HG03196 (cell line): Measurements from ENCODE around the gene PTPRK.
A peak's percentile ranks its signal among the peaks of the same experiment; 100 is the strongest.
"Not testable (repeated sequence)": the region's sequence is repeated elsewhere in the genome, so short reads cannot be mapped to it uniquely, and the experiment has no call there.

Experiments
- ATAC-seq: cut with Tn5 transposase; IDR thresholded peaks from one replicate; pipeline ENCODE4 v1.9.1; 2021; ENCODE audit not compliant: unreplicated experiment

Gene PTPRK

GRCh38 chr6:128446497-128446896 lies 73.9 kb downstream of the PTPRK start:
- ATAC-seq: no peak

- no peak for ATAC-seq
Observed at GRCh38 chr6:128443553-128443952, 76.8 kb downstream of the PTPRK start.

DNA sequence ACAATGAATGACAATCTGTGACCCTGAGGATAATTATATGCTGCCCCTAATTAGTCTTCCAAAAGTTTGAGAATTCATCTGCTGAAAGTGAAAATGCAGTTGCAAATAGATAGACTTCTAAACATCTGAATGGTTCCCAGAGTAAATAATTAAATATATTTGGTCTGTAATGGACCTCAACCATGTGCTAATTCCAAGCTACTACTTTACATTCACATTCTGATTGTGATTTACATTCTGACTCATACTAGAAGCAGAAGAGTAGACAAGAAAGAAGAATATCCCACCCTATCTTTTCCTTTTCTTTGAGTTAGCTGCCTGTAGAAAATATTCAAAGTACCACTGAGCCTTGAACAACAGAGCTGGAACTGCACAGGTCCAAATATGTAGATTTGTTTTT lies 80.8 kb downstream of the PTPRK start:
- no peak for ATAC-seq

GRCh38 chr6:128438393-128438792 lies 82.0 kb downstream of the PTPRK start:
- no peak for ATAC-seq

DNA sequence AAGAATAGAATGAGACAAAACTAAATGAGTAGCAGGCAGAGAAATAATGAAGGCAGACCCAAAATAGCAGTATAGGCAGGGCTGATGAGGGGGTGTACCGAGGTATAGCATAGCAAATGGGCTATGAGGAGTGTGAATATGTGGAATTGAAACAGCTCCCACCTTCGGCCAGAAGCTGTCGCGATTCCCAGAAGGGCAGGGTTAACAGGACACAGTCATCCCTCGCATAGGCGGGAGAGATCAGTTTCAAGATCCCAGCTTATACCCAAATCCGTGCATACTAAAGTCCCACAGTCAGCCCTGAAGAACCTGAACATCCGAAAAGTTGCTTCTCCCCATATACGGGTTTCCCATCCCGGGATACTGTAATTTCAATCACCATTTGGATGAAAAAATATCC lies 82.7 kb downstream of the PTPRK start:
- ATAC-seq: no peak

GRCh38 chr6:128434752-128435151 lies 85.6 kb downstream of the PTPRK start:
- ATAC-seq: not testable (repeated sequence)

DNA sequence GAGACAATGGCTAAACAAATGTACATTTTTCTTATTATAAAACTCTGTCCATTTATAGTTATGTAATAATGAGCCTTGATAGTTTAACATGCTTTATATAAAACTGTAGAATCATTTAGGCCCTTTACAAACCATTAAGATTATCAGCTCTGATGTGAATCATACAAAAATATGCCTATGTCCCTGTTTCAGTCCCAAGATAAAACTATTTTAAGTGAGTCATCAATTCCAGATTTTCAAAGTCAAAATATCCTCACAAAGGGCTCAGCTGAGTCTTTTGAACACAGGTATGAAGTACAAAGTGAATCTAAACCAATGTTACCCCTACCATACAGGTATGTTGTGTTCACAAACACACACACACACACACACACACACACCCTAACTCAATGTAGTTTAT lies 88.0 kb downstream of the PTPRK start:
- ATAC-seq: no peak

- no peak for ATAC-seq
Observed at GRCh38 chr6:128427139-128427538, 93.3 kb downstream of the PTPRK start.

DNA sequence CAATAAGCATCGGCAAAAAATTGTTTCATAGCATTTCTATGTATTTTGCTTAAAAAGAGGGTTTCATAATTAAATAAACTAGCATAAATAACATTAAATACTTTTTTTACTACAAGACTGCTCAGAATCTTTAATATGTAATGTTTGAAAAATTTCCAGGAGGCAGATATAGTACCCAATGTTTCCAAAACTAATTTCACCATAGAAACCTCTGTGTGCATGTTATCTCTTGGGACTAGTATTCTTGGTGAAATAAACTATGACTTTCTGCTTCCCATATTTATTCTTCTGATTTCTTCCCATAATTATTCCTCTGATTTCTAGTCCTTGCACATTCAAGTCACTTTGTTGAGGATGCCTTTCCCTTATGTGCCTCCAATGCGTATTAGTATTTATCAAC lies 94.5 kb downstream of the PTPRK start:
- no peak for ATAC-seq

DNA sequence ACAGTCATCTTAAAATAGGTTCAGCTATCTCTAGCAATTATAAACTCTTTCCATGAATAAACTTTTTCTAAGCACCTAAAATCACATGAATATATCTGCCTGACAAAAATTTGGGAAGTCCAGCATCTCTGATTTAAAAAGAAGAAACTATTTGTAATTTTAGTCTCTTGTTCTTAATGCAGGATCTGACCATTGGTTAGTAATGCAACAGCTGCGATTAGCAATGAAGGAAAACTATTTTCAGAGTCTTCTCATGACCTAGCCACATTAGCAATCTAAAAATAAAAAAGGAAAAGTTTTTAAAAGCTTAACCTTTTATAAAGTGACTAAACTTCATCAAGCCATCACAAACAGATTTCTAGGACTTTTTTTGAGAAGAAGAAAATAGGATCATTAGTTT lies 97.5 kb downstream of the PTPRK start:
- ATAC-seq: no peak

DNA sequence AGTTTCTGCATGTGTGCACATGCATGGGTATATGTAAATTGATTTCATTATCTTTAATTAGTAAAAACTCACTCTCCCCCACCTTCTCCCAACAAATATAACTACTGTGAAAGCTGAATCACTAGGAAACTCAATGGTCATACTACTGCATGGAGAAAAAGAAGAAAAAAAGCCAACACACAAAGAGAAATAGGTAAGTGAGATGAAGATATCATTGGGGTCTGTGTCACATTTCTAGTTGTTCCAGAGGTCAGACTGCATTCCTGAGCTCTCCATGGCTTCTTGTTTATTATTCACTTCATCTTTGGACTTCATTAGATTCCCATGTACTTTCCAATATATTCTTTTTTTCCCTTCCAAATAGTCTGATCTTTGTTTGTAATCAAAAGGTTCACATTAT lies 98.2 kb downstream of the PTPRK start:
- ATAC-seq: no peak

GRCh38 chr6:128421788-128422187 lies 98.6 kb downstream of the PTPRK start:
- no peak for ATAC-seq

DNA sequence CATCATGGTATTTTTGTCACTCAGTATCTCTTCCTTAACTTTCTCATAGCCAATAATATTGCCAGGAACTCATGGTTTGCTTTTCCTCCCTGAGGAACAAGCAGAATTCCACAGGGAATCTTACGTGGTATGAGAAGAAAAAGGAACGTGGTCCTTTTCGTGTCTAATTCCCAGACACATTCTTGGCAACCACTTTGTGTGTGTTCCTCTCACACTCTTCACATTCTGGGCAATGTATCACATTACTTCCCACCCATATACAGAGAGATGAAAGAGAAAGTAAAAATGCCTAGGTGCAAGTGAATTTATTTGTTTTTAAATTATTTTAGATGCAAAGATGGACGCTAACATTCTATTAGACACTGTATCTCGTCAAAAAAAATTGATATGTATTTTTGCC lies 102.7 kb downstream of the PTPRK start:
- no peak for ATAC-seq

- no peak for ATAC-seq
Observed at GRCh38 chr6:128415387-128415786, 105.0 kb downstream of the PTPRK start.

- ATAC-seq: no peak
Observed at GRCh38 chr6:128414943-128415342, 105.5 kb downstream of the PTPRK start.

DNA sequence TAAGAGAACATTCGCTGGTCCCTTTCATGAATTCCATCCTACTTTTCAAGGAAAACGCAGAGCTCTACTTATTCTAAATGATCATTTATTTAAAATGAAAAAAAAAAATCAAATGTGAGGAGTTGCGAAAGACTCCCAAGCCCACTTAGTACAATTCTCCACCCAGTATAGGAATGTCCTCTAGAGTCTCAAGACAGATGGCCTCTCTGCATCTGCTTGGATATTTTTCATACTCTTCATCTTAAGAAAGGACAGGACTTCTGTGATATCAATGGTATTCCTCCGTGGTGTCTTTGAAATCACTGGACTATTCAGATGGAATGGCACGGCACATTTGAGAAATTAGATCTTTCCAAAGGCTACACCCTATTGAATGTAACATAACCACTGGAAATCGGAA lies 107.1 kb downstream of the PTPRK start:
- ATAC-seq: no peak

GRCh38 chr6:128412680-128413079 lies 107.7 kb downstream of the PTPRK start:
- ATAC-seq: no peak

GRCh38 chr6:128410584-128410983 lies 109.8 kb downstream of the PTPRK start:
- no peak for ATAC-seq

- no peak for ATAC-seq
Observed at GRCh38 chr6:128409003-128409402, 111.4 kb downstream of the PTPRK start.

- no peak for ATAC-seq
Observed at GRCh38 chr6:128406453-128406852, 113.9 kb downstream of the PTPRK start.

GRCh38 chr6:128403618-128404444 lies 116.6 kb downstream of the PTPRK start:
- ATAC-seq: peak; percentile 82

DNA sequence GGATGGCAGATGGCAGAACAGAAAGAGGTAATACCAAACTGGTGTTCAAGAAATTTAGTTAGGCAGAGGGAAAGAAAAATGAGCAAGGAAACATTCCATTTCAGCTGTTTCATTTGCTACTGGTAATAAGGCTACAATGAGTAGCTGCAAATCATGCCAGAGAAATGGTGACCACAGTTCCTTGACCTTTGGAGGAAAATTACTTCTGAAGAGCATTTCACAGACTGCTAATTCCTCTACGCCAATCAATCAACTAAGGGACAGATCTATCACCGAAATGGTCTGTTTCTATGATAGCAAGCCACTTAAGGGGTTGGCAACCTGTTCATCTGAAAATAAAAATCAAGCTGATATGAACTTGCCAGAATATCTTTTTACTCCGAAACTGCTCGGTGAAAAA lies 119.5 kb downstream of the PTPRK start:
- ATAC-seq: no peak

- ATAC-seq: no peak
Observed at GRCh38 chr6:128397996-128398395, 122.4 kb downstream of the PTPRK start.
